CD4-positive, CD25-positive, alpha-beta regulatory T cell (primary cell): Measurements from ENCODE around the gene ERFE. TPM values are rescaled to one million over a fixed set of nuclear protein-coding genes. Genes with fewer than 3 reads are reported as not detected.

Source experiments
- ATAC-seq, 2 donors: fragments of 150-1000 bp; cut with Tn5 transposase; one replicate each; pipeline ENCODE4 v1.10.0; 2021; ENCODE audit warnings: low read depth in 2 of 2, moderate number of reproducible peaks in 2 of 2, moderate library complexity in 1 of 2
- DNase-seq, 3 donors: peaks; one replicate each; pipeline versions ENCODE4 v3.0.0 to v3.0.0-alpha.2; 2012 to 2022; ENCODE audit warnings: mixed read lengths in 1 of 3
- H3K27ac ChIP-seq: one replicate; pipeline ENCODE4 v1.7.0; 2013; ENCODE audit warnings: mild to moderate bottlenecking, low read length; ENCODE audit not compliant: insufficient read depth, poor library complexity, severe bottlenecking
- H3K27me3 ChIP-seq: one replicate; pipeline ENCODE4 v1.7.0; 2013; ENCODE audit warnings: low read length; ENCODE audit not compliant: control insufficient read depth, insufficient read depth
- H3K36me3 ChIP-seq: one replicate; pipeline ENCODE4 v1.7.0; 2013; ENCODE audit warnings: mild to moderate bottlenecking, low read length, moderate library complexity; ENCODE audit not compliant: control insufficient read depth, insufficient read depth
- H3K4me1 ChIP-seq: 2 replicates; pipeline ENCODE4 v1.7.0; 2013; ENCODE audit warnings: mild to moderate bottlenecking, low read length; ENCODE audit not compliant: insufficient read depth, control insufficient read depth, poor library complexity, severe bottlenecking
- H3K4me3 ChIP-seq: one replicate; pipeline ENCODE4 v1.7.0; 2013; ENCODE audit warnings: low read depth, mild to moderate bottlenecking, low read length, moderate library complexity
- H3K9me3 ChIP-seq, 2 experiments: 1 replicate in 1 of 2; 2 replicates in 1 of 2; pipeline ENCODE4 v1.7.0; 2013; ENCODE audit warnings: low read length in 2 of 2, mild to moderate bottlenecking in 1 of 2, moderate library complexity in 1 of 2; ENCODE audit not compliant: control insufficient read depth in 2 of 2
- H3K27ac Mint-ChIP-seq, 3 donors: one replicate each; pipeline ENCODE4 v1.8.0; 2020 to 2022; ENCODE audit warnings: mild to moderate bottlenecking in 3 of 3, mixed read lengths in 3 of 3, moderate library complexity in 2 of 3
- H3K27me3 Mint-ChIP-seq: one replicate; pipeline ENCODE4 v1.8.0; 2022; ENCODE audit warnings: mild to moderate bottlenecking, mixed read lengths
- H3K36me3 Mint-ChIP-seq: one replicate; pipeline ENCODE4 v1.8.0; 2020; ENCODE audit warnings: mixed read lengths
- H3K4me1 Mint-ChIP-seq, 4 donors: one replicate each; pipeline ENCODE4 v1.8.0; 2020 to 2022; ENCODE audit warnings: mixed read lengths in 4 of 4, mild to moderate bottlenecking in 1 of 4
- H3K4me3 Mint-ChIP-seq, 4 donors: one replicate each; pipeline ENCODE4 v1.8.0; 2020 to 2022; ENCODE audit warnings: mild to moderate bottlenecking in 4 of 4, mixed read lengths in 4 of 4, moderate library complexity in 3 of 4
- H3K9me3 Mint-ChIP-seq, 7 donors: one replicate each; pipeline ENCODE4 v1.8.0; 2020 to 2022; ENCODE audit warnings: mixed read lengths in 7 of 7, mild to moderate bottlenecking in 3 of 7, moderate library complexity in 2 of 7
- polyA plus RNA-seq, 4 donors: library from polyadenylated mRNA; unstranded; fragments of 300-500 nt; fragmentation: Illumina TruSeq; gene quantifications; one replicate each; pipeline ENCODE4 v1.2.3, GENCODE V29; 2021
- total RNA-seq: library from RNA; stranded (reverse); gene quantifications from one replicate; pipeline ENCODE4 v1.2.3, GENCODE V29; 2022

The ERFE gene
- total and polyA plus RNA-seq, 5 donors from 2014 or later, result 0.29 TPM; not detected in 4

GRCh38 chr2:238216651-238217184 is 57.9 kb downstream of the ERFE start:
- Mint-ChIP-seq H3K4me3 (no peak overlapping the region), H3K36me3 (no peaks in the 10 kb centered on the region), H3K4me1 (no peaks in the 10 kb centered on the region), H3K9me3 (peaks cover 0 to 6% (median 0%) of the 10 kb centered on the region in 7 donors), H3K27ac (no peak overlapping the region), H3K27me3 (peaks cover 34% of the 10 kb centered on the region)
- Histone ChIP-seq H3K27ac (no peak overlapping the region), H3K36me3 (no peaks in the 10 kb centered on the region), H3K4me3 (no peak overlapping the region), H3K9me3 (no peaks in the 10 kb centered on the region), H3K4me1 (no peaks in the 10 kb centered on the region), H3K27me3 (peaks cover 18% of the 10 kb centered on the region)
- DNase-seq (no peak), ATAC-seq (no peak)

Other genes with a start within 250 kb of the ERFE start
- 44.3 TPM for gene UBE2F, start 192.0 kb upstream of the ERFE start, total RNA-seq
- gene UBE2F, start 192.0 kb upstream of the ERFE start, polyA plus RNA-seq, result 100 to 1,000 TPM in 3 of 4 donors, 10 to 100 TPM in 1; 75.2 to 137 (median 120) TPM
- 16.0 TPM for gene SCLY, start 98.0 kb upstream of the ERFE start, total RNA-seq
- gene SCLY, start 98.0 kb upstream of the ERFE start, polyA plus RNA-seq, result 10 to 100 TPM; 10.3 to 17.8 (median 13.5) TPM
- not detected for gene ESPNL, start 58.6 kb upstream of the ERFE start, total RNA-seq
- gene ESPNL, start 58.6 kb upstream of the ERFE start, polyA plus RNA-seq, result not detected
- gene KLHL30, start 20.3 kb upstream of the ERFE start, total RNA-seq, result not detected
- gene KLHL30, start 20.3 kb upstream of the ERFE start, polyA plus RNA-seq, result not detected
- gene ILKAP, start 44.7 kb downstream of the ERFE start, total RNA-seq, result 122 TPM
- 10 to 100 TPM; 39.7 to 52.4 (median 49.2) TPM for gene ILKAP, start 44.7 kb downstream of the ERFE start, polyA plus RNA-seq
- 1.5 TPM for gene HES6, start 81.1 kb downstream of the ERFE start, total RNA-seq
- 1 to 10 TPM; 2.1 to 3.9 (median 2.5) TPM for gene HES6, start 81.1 kb downstream of the ERFE start, polyA plus RNA-seq
- gene PER2, start 129.6 kb downstream of the ERFE start, total RNA-seq, result 29.7 TPM
- 1 to 10 TPM; 1.8 to 5.0 (median 3.3) TPM for gene PER2, start 129.6 kb downstream of the ERFE start, polyA plus RNA-seq
- gene TRAF3IP1, start 161.5 kb downstream of the ERFE start, total RNA-seq, result 9.9 TPM
- gene TRAF3IP1, start 161.5 kb downstream of the ERFE start, polyA plus RNA-seq, result 1 to 10 TPM; 3.1 to 3.8 (median 3.4) TPM